PC-9 (cell line): ENCODE data around the gene SYNPO2L. TPM values are rescaled to one million over a fixed set of nuclear protein-coding genes. Genes with fewer than 3 reads are reported as not detected.
"Not testable (repeated sequence)": the region's sequence is repeated elsewhere in the genome, so short reads cannot be mapped to it uniquely, and the experiment has no call there.

Experiments used
- BruUV-seq: library from RNA; stranded (reverse); fragments of 400-500 nt; replicated peaks from 2 replicates; lab custom pipeline; 2021; lab: Mats Ljungman, UMichigan
- CTCF ChIA-PET: fragments of 300-600 bp; sonication (Branson Sonifier 250); formaldehyde crosslinking; loops from one replicate; lab custom pipeline; 2022; ENCODE audit warnings: antibody characterized with exemption; lab: Charles Lee
- POLR2A ChIA-PET: fragments of 300-600 bp; sonication (Branson Sonifier 250); formaldehyde crosslinking; loops from one replicate; lab custom pipeline; 2022; ENCODE audit warnings: antibody characterized with exemption; ENCODE audit not compliant: unreplicated experiment; lab: Charles Lee
- DNase-seq, 2 experiments: peaks; one replicate each; pipeline versions ENCODE4 v3.0.0 to v3.0.0-alpha.2; 2015 to 2022; ENCODE audit warnings: mixed read lengths in 1 of 2
- H2AFZ ChIP-seq: fragments of 200-600 bp; sonication (generic); 2 replicates; pipeline ENCODE4 v1.8.1; 2017; ENCODE audit warnings: antibody characterized with exemption
- H3F3A ChIP-seq: fragments of 200-600 bp; sonication (generic); 2 replicates; pipeline ENCODE4 v1.8.1; 2017; ENCODE audit warnings: antibody characterized with exemption, mild to moderate bottlenecking, low read depth; ENCODE audit not compliant: insufficient read depth
- H3K27ac ChIP-seq: fragments of 200-600 bp; sonication (generic); 2 replicates; pipeline ENCODE4 v1.6.1; 2016; ENCODE audit warnings: mixed run types
- H3K27me3 ChIP-seq: fragments of 200-600 bp; sonication (generic); 2 replicates; pipeline ENCODE4 v1.6.1; 2016; ENCODE audit warnings: low read depth, mixed run types; ENCODE audit not compliant: insufficient read depth
- H3K36me3 ChIP-seq: fragments of 200-600 bp; sonication (generic); 2 replicates; pipeline ENCODE4 v1.6.1; 2016; ENCODE audit warnings: low read depth, mixed run types
- H3K4me1 ChIP-seq: fragments of 200-600 bp; sonication (generic); replicated peaks from 2 replicates; pipeline ENCODE4 v1.6.1; 2016; ENCODE audit warnings: mixed run types; ENCODE audit not compliant: insufficient read depth
- H3K4me2 ChIP-seq: fragments of 200-600 bp; sonication (generic); 2 replicates; pipeline ENCODE4 v1.6.1; 2017; ENCODE audit warnings: mixed run types
- H3K4me3 ChIP-seq: fragments of 200-600 bp; sonication (generic); 2 replicates; pipeline ENCODE4 v1.6.1; 2016; ENCODE audit warnings: mixed run types
- H3K79me2 ChIP-seq: fragments of 200-600 bp; sonication (generic); 2 replicates; pipeline ENCODE4 v1.6.1; 2017; ENCODE audit warnings: low read depth, mixed run types
- H3K9me2 ChIP-seq: fragments of 200-600 bp; sonication (generic); 2 replicates; pipeline ENCODE4 v1.8.1; 2017; ENCODE audit warnings: mild to moderate bottlenecking; ENCODE audit not compliant: insufficient read depth
- H3K9me3 ChIP-seq: fragments of 200-600 bp; sonication (generic); 2 replicates; pipeline ENCODE4 v1.8.1; 2016; ENCODE audit warnings: low read depth; ENCODE audit not compliant: insufficient read depth
- H4K20me1 ChIP-seq: fragments of 200-600 bp; sonication (generic); 2 replicates; pipeline ENCODE4 v1.8.1; 2017; ENCODE audit not compliant: insufficient read depth
- intact Hi-C: fragments of 100-400 bp; cut with micrococcal nuclease; formaldehyde crosslinking; loops from one replicate; pipeline ENCODE4 v1.10.0; 2022; ENCODE audit not compliant: unreplicated experiment
- total RNA-seq: library from RNA; stranded (reverse); gene quantifications from 2 replicates; pipeline ENCODE4 v1.2.3, GENCODE V29; 2021

Gene SYNPO2L
- total RNA-seq, 1 experiment from 2014 or later = 0.76 TPM

GRCh38 chr10:73689596-73689995 lies 33.8 kb upstream of the SYNPO2L start:
- H3K9me2 ChIP-seq, H3K9me3 ChIP-seq, H3K4me3 ChIP-seq, H3K4me1 ChIP-seq, H2AFZ ChIP-seq, H3K36me3 ChIP-seq, H3F3A ChIP-seq, H3K27ac ChIP-seq, H3K27me3 ChIP-seq, CTCF ChIA-PET, POLR2A ChIA-PET, H4K20me1 ChIP-seq, H3K79me2 ChIP-seq, H3K4me2 ChIP-seq, BruUV-seq, intact Hi-C loops, DNase-seq: not testable (repeated sequence)

GRCh38 chr10:73687641-73688040 lies 31.8 kb upstream of the SYNPO2L start:
- H3K9me3 ChIP-seq, intact Hi-C loops, BruUV-seq, DNase-seq, H3K36me3 ChIP-seq, H3K4me3 ChIP-seq, CTCF ChIA-PET, H2AFZ ChIP-seq, H3K79me2 ChIP-seq, H3K4me2 ChIP-seq, H3F3A ChIP-seq, H3K4me1 ChIP-seq, H4K20me1 ChIP-seq, H3K27ac ChIP-seq, H3K27me3 ChIP-seq, H3K9me2 ChIP-seq: not testable (repeated sequence)
- POLR2A ChIA-PET = interaction anchor here (0.7 kb wide), 1 partner anchor 474 kb away, joined by 3 read pairs; no protein-coding TSS in a partner anchor

DNA sequence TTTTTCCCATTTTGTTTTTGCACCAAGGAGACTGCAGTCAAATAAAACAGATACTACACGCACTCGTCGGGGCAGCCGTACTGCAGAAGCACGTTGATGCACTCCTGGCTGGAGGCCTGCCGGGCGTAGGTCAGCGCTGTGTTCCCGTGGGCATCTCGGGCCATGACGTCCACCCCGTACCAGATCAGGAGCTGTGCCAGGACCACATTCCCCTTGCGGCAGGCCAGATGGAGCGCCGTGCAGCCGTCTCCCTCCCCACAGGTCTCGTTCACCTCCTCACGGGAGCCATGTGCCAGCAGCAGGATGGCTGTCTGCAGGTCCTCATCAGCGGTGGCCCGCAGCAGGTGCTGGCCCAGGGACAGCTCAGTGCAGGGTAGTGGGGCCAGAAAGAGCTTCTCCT lies 18.7 kb upstream of the SYNPO2L start:
- POLR2A ChIA-PET, H3K27ac ChIP-seq, H2AFZ ChIP-seq, H4K20me1 ChIP-seq, H3K79me2 ChIP-seq, CTCF ChIA-PET, H3K9me2 ChIP-seq, H3K9me3 ChIP-seq, H3K4me1 ChIP-seq, BruUV-seq, H3K4me3 ChIP-seq, H3K27me3 ChIP-seq, H3F3A ChIP-seq, H3K4me2 ChIP-seq, DNase-seq, H3K36me3 ChIP-seq, intact Hi-C loops: not testable (repeated sequence)

GRCh38 chr10:73668378-73668777 lies 12.5 kb upstream of the SYNPO2L start:
- H2AFZ ChIP-seq, H3K9me3 ChIP-seq, H3F3A ChIP-seq, H3K27ac ChIP-seq, H4K20me1 ChIP-seq, H3K9me2 ChIP-seq, H3K27me3 ChIP-seq, POLR2A ChIA-PET, H3K36me3 ChIP-seq, BruUV-seq, intact Hi-C loops, H3K4me3 ChIP-seq, H3K79me2 ChIP-seq, H3K4me2 ChIP-seq, DNase-seq, CTCF ChIA-PET: not testable (repeated sequence)
- H3K4me1 ChIP-seq = peaks cover 28% of the 10 kb centered on the region

DNA sequence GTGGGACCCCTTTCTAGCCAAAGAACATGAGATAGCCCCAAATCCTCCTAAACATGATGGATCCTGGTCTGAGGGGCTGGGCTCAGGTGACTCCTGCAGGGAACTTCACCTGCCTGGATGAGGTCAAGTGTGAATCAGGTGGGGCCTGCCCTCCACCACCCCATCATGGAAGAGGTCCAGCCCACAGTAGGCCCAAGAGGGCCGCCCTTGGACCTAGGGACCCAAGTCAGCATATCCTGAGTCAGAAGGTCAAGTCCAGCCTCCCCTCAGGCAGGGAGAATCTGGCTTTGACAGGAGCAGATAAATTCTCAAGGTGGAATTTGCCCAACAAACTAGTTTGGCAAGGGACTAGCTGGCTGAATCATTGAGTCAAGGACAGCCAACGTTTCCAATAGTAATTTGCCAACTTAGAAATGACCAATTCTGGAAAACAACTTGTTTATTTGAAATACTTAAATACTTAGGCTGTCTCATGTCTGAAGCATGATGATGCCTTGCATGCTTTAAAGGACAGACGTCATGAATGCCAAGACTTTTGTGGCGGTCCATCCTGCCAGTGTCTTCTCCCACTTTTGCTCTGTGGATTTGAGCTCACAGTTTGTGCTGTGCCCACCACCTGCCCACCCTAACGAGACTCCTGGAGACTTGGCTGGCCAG lies 10.5 kb upstream of the SYNPO2L start:
- peak overlapping the region; percentile 29; the same call in 1 of the 2 replicates for H3K27ac ChIP-seq
- H3K9me3 ChIP-seq, H3F3A ChIP-seq, H3K9me2 ChIP-seq, H4K20me1 ChIP-seq, H3K27me3 ChIP-seq, H3K79me2 ChIP-seq, intact Hi-C loops, H3K36me3 ChIP-seq, CTCF ChIA-PET, H2AFZ ChIP-seq, H3K4me3 ChIP-seq, BruUV-seq, POLR2A ChIA-PET: not testable (repeated sequence)
- peaks cover 42% of the 10 kb centered on the region for H3K4me1 ChIP-seq
- DNase-seq = peak in 1 of 2 experiments; percentile 83
- peak overlapping the region; percentile 25 for H3K4me2 ChIP-seq

GRCh38 chr10:73665581-73665980 lies 9.8 kb upstream of the SYNPO2L start:
- H3K4me3 ChIP-seq, H2AFZ ChIP-seq, H3K79me2 ChIP-seq, intact Hi-C loops, CTCF ChIA-PET, H3K27ac ChIP-seq, H3K27me3 ChIP-seq, H3K9me3 ChIP-seq, POLR2A ChIA-PET, H4K20me1 ChIP-seq, BruUV-seq, H3K36me3 ChIP-seq, H3K9me2 ChIP-seq, H3F3A ChIP-seq, H3K4me2 ChIP-seq, DNase-seq: not testable (repeated sequence)
- peaks cover 46% of the 10 kb centered on the region for H3K4me1 ChIP-seq

- ChIA-PET POLR2A (interaction anchor here (0.6 kb wide), 1 partner anchor 428 kb away, joined by 18 read pairs; no protein-coding TSS in a partner anchor), CTCF (interaction anchor here (0.6 kb wide), 1 partner anchor 496 kb away, joined by 3 read pairs; no protein-coding TSS in a partner anchor)
- H4K20me1 ChIP-seq, intact Hi-C loops, H3K27me3 ChIP-seq, BruUV-seq, H3F3A ChIP-seq, H2AFZ ChIP-seq, H3K9me3 ChIP-seq, H3K36me3 ChIP-seq, H3K9me2 ChIP-seq, H3K27ac ChIP-seq, H3K79me2 ChIP-seq, H3K4me3 ChIP-seq: not testable (repeated sequence)
- H3K4me1 ChIP-seq = peaks cover 46% of the 10 kb centered on the region
- peak; percentile 37 to 70 for DNase-seq
- H3K4me2 ChIP-seq = peak overlapping the region; percentile 61
Observed at GRCh38 chr10:73664156-73665040, 8.6 kb upstream of the SYNPO2L start.
